Keratinocyte (primary cell): ENCODE data around the gene SLC6A19. TPM values are rescaled to one million over a fixed set of nuclear protein-coding genes. Genes with fewer than 3 reads are reported as not detected.

Experiments used
- DNase-seq: peaks from one replicate; pipeline ENCODE4 v3.0.0-alpha.2; 2011; ENCODE audit warnings: low read depth, missing footprints, low spot score
- FAIRE-seq: peaks from 2 replicates; lab custom pipeline; 2011; peaks lifted over from hg19 to GRCh38; lab: Jason Lieb, UNC
- H2AFZ ChIP-seq: 2 replicates; pipeline ENCODE4 v1.6.0; 2012; ENCODE audit warnings: low read length, control low read depth, inconsistent platforms; ENCODE audit not compliant: control insufficient read depth
- H3K27ac ChIP-seq: 2 replicates; pipeline ENCODE4 v1.5.1; 2011; ENCODE audit warnings: low read length; ENCODE audit not compliant: control insufficient read depth, insufficient read depth
- H3K27me3 ChIP-seq: 3 replicates; pipeline ENCODE4 v1.6.0; 2011; ENCODE audit warnings: low read length; ENCODE audit not compliant: control insufficient read depth, insufficient read depth; ENCODE audit errors: extremely low read depth
- H3K36me3 ChIP-seq, 2 experiments: 2 replicates in 1 of 2; 3 replicates in 1 of 2; pipeline ENCODE4 v1.5.1; 2011; ENCODE audit warnings: low read length in 2 of 2, mild to moderate bottlenecking in 1 of 2; ENCODE audit not compliant: control insufficient read depth in 2 of 2, insufficient read depth in 2 of 2; ENCODE audit errors: extremely low read depth in 1 of 2
- H3K4me1 ChIP-seq: 3 replicates; pipeline ENCODE4 v1.5.1; 2011; ENCODE audit warnings: low read length; ENCODE audit not compliant: control insufficient read depth, insufficient read depth; ENCODE audit errors: extremely low read depth
- H3K4me2 ChIP-seq: 3 replicates; pipeline ENCODE4 v1.6.0; 2011; ENCODE audit warnings: low read depth, low read length; ENCODE audit not compliant: control insufficient read depth, insufficient read depth; ENCODE audit errors: extremely low read depth
- H3K4me3 ChIP-seq, 3 experiments: fragments of 200-600 bp in 1 of 3; sonication (generic) in 1 of 3; 2 replicates in 2 of 3; 3 replicates in 1 of 3; pipeline ENCODE4 v1.5.1; 2011 to 2016; ENCODE audit warnings: low read length in 3 of 3, mild to moderate bottlenecking in 3 of 3, control low read depth in 2 of 3, inconsistent platforms in 1 of 3, low read depth in 1 of 3, mixed read lengths in 1 of 3, mixed run types in 1 of 3, moderate library complexity in 1 of 3; ENCODE audit not compliant: control insufficient read depth in 2 of 3, insufficient read depth in 2 of 3; ENCODE audit errors: extremely low read depth in 1 of 3
- H3K79me2 ChIP-seq: 2 replicates; pipeline ENCODE4 v1.6.0; 2012; ENCODE audit warnings: low read length; ENCODE audit not compliant: control insufficient read depth, insufficient read depth
- H3K9ac ChIP-seq: 3 replicates; pipeline ENCODE4 v1.6.0; 2011; ENCODE audit warnings: low read length; ENCODE audit not compliant: control insufficient read depth, insufficient read depth; ENCODE audit errors: extremely low read depth
- H3K9me1 ChIP-seq: 3 replicates; pipeline ENCODE4 v1.6.0; 2011; ENCODE audit warnings: low read length; ENCODE audit not compliant: control insufficient read depth, insufficient read depth; ENCODE audit errors: extremely low read depth
- H3K9me3 ChIP-seq: 2 replicates; pipeline ENCODE4 v1.5.1; 2012; ENCODE audit warnings: low read depth, low read length; ENCODE audit not compliant: control insufficient read depth
- H4K20me1 ChIP-seq: 3 replicates; pipeline ENCODE4 v1.6.0; 2011; ENCODE audit warnings: low read length; ENCODE audit not compliant: control insufficient read depth, insufficient read depth; ENCODE audit errors: extremely low read depth
- CTCF ChIP-seq, 3 experiments: IDR thresholded peaks in 1 of 3; conservative IDR thresholded peaks in 1 of 3; optimal IDR thresholded peaks in 1 of 3; 2 replicates in 2 of 3; 3 replicates in 1 of 3; pipeline versions ENCODE3 to v1.5.1; 2011; ENCODE audit warnings: low read length in 3 of 3, mild to moderate bottlenecking in 3 of 3, moderate library complexity in 2 of 3, control low read depth in 1 of 3, inconsistent platforms in 1 of 3; ENCODE audit not compliant: insufficient read depth in 2 of 3; ENCODE audit errors: extremely low read depth in 1 of 3
- EZH2 ChIP-seq: IDR thresholded peaks from one replicate; pipeline ENCODE4 v1.6.1; 2012; ENCODE audit warnings: inconsistent platforms, mild to moderate bottlenecking, low read length, moderate library complexity
- dilution Hi-C: fragments of 300-500 bp; cut with MboI; formaldehyde crosslinking; loops from one replicate; pipeline ENCODE4 v1.7.0; 2020; ENCODE audit warnings: low sequenced_read_pairs; ENCODE audit not compliant: extremely low pct_ligation_motif_present
- polyA plus RNA-seq, 5 experiments: library from polyadenylated mRNA; depleted of rRNA in 3 of 5; stranded (reverse) in 3 of 5; stranded (forward) in 1 of 5; unstranded in 1 of 5; fragments of >200 nt; gene quantifications; 1 replicate in 1 of 5; 2 replicates in 3 of 5; 3 replicates in 1 of 5; pipeline versions ENCODE4 v1.2.1 to v1.2.3, GENCODE V29; 2011 to 2012; ENCODE audit warnings: missing spikeins in 2 of 5, low read depth in 1 of 5, low replicate concordance in 1 of 5

Gene SLC6A19
- polyA plus RNA-seq, 1 donor (not counting 4 experiments of a cell fraction or from before 2014, with no cell fraction given), result not detected

GRCh38 chr5:1259806-1260480, 58.5 kb downstream of the SLC6A19 start:
- H2AFZ ChIP-seq, result no peak overlapping the region
- no peak overlapping the region for H3K4me2 ChIP-seq
- FAIRE-seq (no peak), DNase-seq (no peak)
- H3K9me1 ChIP-seq, result no peaks in the 10 kb centered on the region
- H3K9ac ChIP-seq, result no peak overlapping the region
- peaks cover 19% of the 10 kb centered on the region for H3K9me3 ChIP-seq
- no peak for TF ChIP-seq CTCF (optimal IDR thresholded peaks at IDR 0.05 in 1 of 3, IDR thresholded peaks at IDR 0.05 in 1 of 3, conservative IDR thresholded peaks at IDR 0.05 in 1 of 3; ENCODE audit: extremely low read depth in 1 of 3, insufficient read depth in 2 of 3, low read length in 3 of 3)
- TF ChIP-seq EZH2, result no peak
- no peaks in the 10 kb centered on the region for H3K27me3 ChIP-seq
- dilution Hi-C loops, result no loop called here
- no peaks in the 10 kb centered on the region for H3K4me1 ChIP-seq
- no peaks in the 10 kb centered on the region for H3K79me2 ChIP-seq
- H4K20me1 ChIP-seq, result no peaks in the 10 kb centered on the region
- no peak overlapping the region for H3K4me3 ChIP-seq
- no peak overlapping the region for H3K27ac ChIP-seq
- no peaks in the 10 kb centered on the region for H3K36me3 ChIP-seq

DNA sequence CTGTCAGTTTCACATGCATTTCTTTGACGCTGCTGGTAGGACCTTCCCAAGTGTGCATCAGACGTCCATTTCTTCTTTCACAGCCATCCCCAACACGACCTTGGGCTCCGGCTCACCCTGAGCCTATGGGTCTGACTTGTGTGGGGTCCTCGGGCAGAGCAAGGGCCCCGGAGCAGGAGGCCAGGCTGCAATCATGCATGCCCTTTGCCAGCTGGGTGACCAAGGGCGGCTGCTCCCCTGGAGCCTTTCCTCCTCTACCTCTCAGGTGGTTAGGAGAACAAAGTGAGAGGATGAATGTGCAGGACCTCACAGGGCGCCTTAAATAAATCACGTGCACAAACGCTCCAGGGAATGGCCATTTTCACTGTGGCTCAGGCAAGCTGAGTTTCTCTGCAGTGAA, 60.2 kb downstream of the SLC6A19 start:
- dilution Hi-C loops, result no loop called here
- peaks cover 19% of the 10 kb centered on the region for H3K9me3 ChIP-seq
- H3K9ac ChIP-seq, result no peak overlapping the region
- no peaks in the 10 kb centered on the region for H3K79me2 ChIP-seq
- H3K4me2 ChIP-seq, result no peak overlapping the region
- H3K27ac ChIP-seq, result no peak overlapping the region
- no peak for TF ChIP-seq EZH2
- no peak for TF ChIP-seq CTCF (optimal IDR thresholded peaks at IDR 0.05 in 1 of 3, IDR thresholded peaks at IDR 0.05 in 1 of 3, conservative IDR thresholded peaks at IDR 0.05 in 1 of 3; ENCODE audit: extremely low read depth in 1 of 3, insufficient read depth in 2 of 3, low read length in 3 of 3)
- no peaks in the 10 kb centered on the region for H4K20me1 ChIP-seq
- H3K4me1 ChIP-seq, result no peaks in the 10 kb centered on the region
- H2AFZ ChIP-seq, result no peak overlapping the region
- FAIRE-seq, result no peak
- H3K36me3 ChIP-seq, result no peaks in the 10 kb centered on the region
- H3K9me1 ChIP-seq, result no peaks in the 10 kb centered on the region
- H3K4me3 ChIP-seq, result no peak overlapping the region
- no peaks in the 10 kb centered on the region for H3K27me3 ChIP-seq
- DNase-seq, result no peak
